ENCODE results near the gene MLLT10.

Gene MLLT10

GRCh38 chr10:21649454-21649872, 115.4 kb downstream of the MLLT10 start:
- Histone ChIP-seq H3K27me3 (ENCODE audit: control insufficient read depth in 1 of 2, insufficient read depth in 2 of 2, low read length in 2 of 2) (no peaks in the 10 kb centered on the region), H3K4me3 (ENCODE audit: low read length in 2 of 2) (no peak overlapping the region)

GRCh38 chr10:21650353-21650752, 116.3 kb downstream of the MLLT10 start:
- Histone ChIP-seq H3K27ac (ENCODE audit: low read length) (no peak overlapping the region), H3K27me3 (ENCODE audit: control insufficient read depth in 1 of 2, insufficient read depth in 2 of 2, low read length in 2 of 2) (no peaks in the 10 kb centered on the region), H3K9ac (ENCODE audit: low read length in 2 of 2) (no peak overlapping the region), H3K9me3 (ENCODE audit: control insufficient read depth in 2 of 2, low read length in 2 of 2) (no peaks in the 10 kb centered on the region), H3K4me1 (ENCODE audit: control insufficient read depth, insufficient read depth, low read length) (no peaks in the 10 kb centered on the region), H3K4me3 (ENCODE audit: low read length in 2 of 2) (no peak overlapping the region), H3K36me3 (ENCODE audit: control insufficient read depth in 2 of 2, insufficient read depth in 2 of 2, low read length in 2 of 2) (peaks cover 0 to 9% of the 10 kb centered on the region in 2 donors)

More at GRCh38 chr10:21649454-21649872, 115.4 kb downstream of the MLLT10 start:
- H3K9me3 ChIP-seq (ENCODE audit: control insufficient read depth in 2 of 2, low read length in 2 of 2), result no peaks in the 10 kb centered on the region
- H3K9ac ChIP-seq (ENCODE audit: low read length in 2 of 2), result no peak overlapping the region
- no peaks in the 10 kb centered on the region for H3K4me1 ChIP-seq (ENCODE audit: control insufficient read depth, insufficient read depth, low read length)
- H3K27ac ChIP-seq (ENCODE audit: low read length), result no peak overlapping the region
- peaks cover 0 to 9% of the 10 kb centered on the region in 2 donors for H3K36me3 ChIP-seq (ENCODE audit: control insufficient read depth in 2 of 2, insufficient read depth in 2 of 2, low read length in 2 of 2)

- Histone ChIP-seq H3K4me1 (ENCODE audit: control insufficient read depth, insufficient read depth, low read length) (no peaks in the 10 kb centered on the region), H3K27ac (ENCODE audit: low read length) (no peak overlapping the region), H3K9ac (ENCODE audit: low read length in 2 of 2) (no peak overlapping the region), H3K27me3 (ENCODE audit: control insufficient read depth in 1 of 2, insufficient read depth in 2 of 2, low read length in 2 of 2) (no peaks in the 10 kb centered on the region), H3K4me3 (ENCODE audit: low read length in 2 of 2) (no peak overlapping the region), H3K9me3 (ENCODE audit: control insufficient read depth in 2 of 2, low read length in 2 of 2) (no peaks in the 10 kb centered on the region), H3K36me3 (ENCODE audit: control insufficient read depth in 2 of 2, insufficient read depth in 2 of 2, low read length in 2 of 2) (peaks cover 0 to 9% of the 10 kb centered on the region in 2 donors)
Observed at GRCh38 chr10:21655236-21655635, 121.2 kb downstream of the MLLT10 start.

- Histone ChIP-seq H3K4me3 (ENCODE audit: low read length in 2 of 2) (no peak overlapping the region), H3K4me1 (ENCODE audit: control insufficient read depth, insufficient read depth, low read length) (no peaks in the 10 kb centered on the region), H3K9ac (ENCODE audit: low read length in 2 of 2) (no peak overlapping the region), H3K27me3 (ENCODE audit: control insufficient read depth in 1 of 2, insufficient read depth in 2 of 2, low read length in 2 of 2) (no peaks in the 10 kb centered on the region), H3K9me3 (ENCODE audit: control insufficient read depth in 2 of 2, low read length in 2 of 2) (no peaks in the 10 kb centered on the region), H3K27ac (ENCODE audit: low read length) (no peak overlapping the region), H3K36me3 (ENCODE audit: control insufficient read depth in 2 of 2, insufficient read depth in 2 of 2, low read length in 2 of 2) (peaks cover 0 to 9% of the 10 kb centered on the region in 2 donors)
Observed at GRCh38 chr10:21655687-21656086, 121.7 kb downstream of the MLLT10 start.

GRCh38 chr10:21661087-21661486, 127.1 kb downstream of the MLLT10 start:
- H3K4me1 ChIP-seq (ENCODE audit: control insufficient read depth, insufficient read depth, low read length), result no peaks in the 10 kb centered on the region
- H3K36me3 ChIP-seq (ENCODE audit: control insufficient read depth in 2 of 2, insufficient read depth in 2 of 2, low read length in 2 of 2), result no peaks in the 10 kb centered on the region
- no peaks in the 10 kb centered on the region for H3K27me3 ChIP-seq (ENCODE audit: control insufficient read depth in 1 of 2, insufficient read depth in 2 of 2, low read length in 2 of 2)
- no peaks in the 10 kb centered on the region for H3K9me3 ChIP-seq (ENCODE audit: control insufficient read depth in 2 of 2, low read length in 2 of 2)
- H3K9ac ChIP-seq (ENCODE audit: low read length in 2 of 2), result no peak overlapping the region
- H3K27ac ChIP-seq (ENCODE audit: low read length), result no peak overlapping the region
- no peak overlapping the region for H3K4me3 ChIP-seq (ENCODE audit: low read length in 2 of 2)

- Histone ChIP-seq H3K27ac (ENCODE audit: low read length) (no peak overlapping the region), H3K9ac (ENCODE audit: low read length in 2 of 2) (no peak overlapping the region), H3K4me3 (ENCODE audit: low read length in 2 of 2) (no peak overlapping the region), H3K27me3 (ENCODE audit: control insufficient read depth in 1 of 2, insufficient read depth in 2 of 2, low read length in 2 of 2) (no peaks in the 10 kb centered on the region), H3K4me1 (ENCODE audit: control insufficient read depth, insufficient read depth, low read length) (no peaks in the 10 kb centered on the region), H3K36me3 (ENCODE audit: control insufficient read depth in 2 of 2, insufficient read depth in 2 of 2, low read length in 2 of 2) (no peaks in the 10 kb centered on the region), H3K9me3 (ENCODE audit: control insufficient read depth in 2 of 2, low read length in 2 of 2) (no peaks in the 10 kb centered on the region)
Observed at GRCh38 chr10:21661935-21662334, 127.9 kb downstream of the MLLT10 start.

- Histone ChIP-seq H3K4me3 (ENCODE audit: low read length in 2 of 2) (no peak overlapping the region), H3K4me1 (ENCODE audit: control insufficient read depth, insufficient read depth, low read length) (no peaks in the 10 kb centered on the region), H3K27me3 (ENCODE audit: control insufficient read depth in 1 of 2, insufficient read depth in 2 of 2, low read length in 2 of 2) (no peaks in the 10 kb centered on the region), H3K36me3 (ENCODE audit: control insufficient read depth in 2 of 2, insufficient read depth in 2 of 2, low read length in 2 of 2) (no peaks in the 10 kb centered on the region), H3K9me3 (ENCODE audit: control insufficient read depth in 2 of 2, low read length in 2 of 2) (no peaks in the 10 kb centered on the region), H3K27ac (ENCODE audit: low read length) (no peak overlapping the region), H3K9ac (ENCODE audit: low read length in 2 of 2) (no peak overlapping the region)
Observed at GRCh38 chr10:21662635-21663034, 128.6 kb downstream of the MLLT10 start.

- Histone ChIP-seq H3K27ac (ENCODE audit: low read length) (no peak overlapping the region), H3K9ac (ENCODE audit: low read length in 2 of 2) (no peak overlapping the region), H3K4me3 (ENCODE audit: low read length in 2 of 2) (no peak overlapping the region), H3K9me3 (ENCODE audit: control insufficient read depth in 2 of 2, low read length in 2 of 2) (no peaks in the 10 kb centered on the region), H3K36me3 (ENCODE audit: control insufficient read depth in 2 of 2, insufficient read depth in 2 of 2, low read length in 2 of 2) (no peaks in the 10 kb centered on the region), H3K4me1 (ENCODE audit: control insufficient read depth, insufficient read depth, low read length) (no peaks in the 10 kb centered on the region), H3K27me3 (ENCODE audit: control insufficient read depth in 1 of 2, insufficient read depth in 2 of 2, low read length in 2 of 2) (no peaks in the 10 kb centered on the region)
Observed at GRCh38 chr10:21668831-21669230, 134.8 kb downstream of the MLLT10 start.

GRCh38 chr10:21670391-21670790, 136.4 kb downstream of the MLLT10 start:
- Histone ChIP-seq H3K36me3 (ENCODE audit: control insufficient read depth in 2 of 2, insufficient read depth in 2 of 2, low read length in 2 of 2) (no peaks in the 10 kb centered on the region), H3K27me3 (ENCODE audit: control insufficient read depth in 1 of 2, insufficient read depth in 2 of 2, low read length in 2 of 2) (no peaks in the 10 kb centered on the region), H3K9ac (ENCODE audit: low read length in 2 of 2) (no peak overlapping the region), H3K4me3 (ENCODE audit: low read length in 2 of 2) (no peak overlapping the region), H3K27ac (ENCODE audit: low read length) (no peak overlapping the region), H3K9me3 (ENCODE audit: control insufficient read depth in 2 of 2, low read length in 2 of 2) (no peaks in the 10 kb centered on the region), H3K4me1 (ENCODE audit: control insufficient read depth, insufficient read depth, low read length) (no peaks in the 10 kb centered on the region)

GRCh38 chr10:21673668-21674067, 139.6 kb downstream of the MLLT10 start:
- H3K9me3 ChIP-seq (ENCODE audit: control insufficient read depth in 2 of 2, low read length in 2 of 2), result no peaks in the 10 kb centered on the region
- no peaks in the 10 kb centered on the region for H3K27me3 ChIP-seq (ENCODE audit: control insufficient read depth in 1 of 2, insufficient read depth in 2 of 2, low read length in 2 of 2)
- no peak overlapping the region for H3K9ac ChIP-seq (ENCODE audit: low read length in 2 of 2)

GRCh38 chr10:21675157-21675796, 141.2 kb downstream of the MLLT10 start:
- Histone ChIP-seq H3K9ac (ENCODE audit: low read length in 2 of 2) (no peak overlapping the region), H3K4me1 (ENCODE audit: control insufficient read depth, insufficient read depth, low read length) (no peaks in the 10 kb centered on the region), H3K27me3 (ENCODE audit: control insufficient read depth in 1 of 2, insufficient read depth in 2 of 2, low read length in 2 of 2) (no peaks in the 10 kb centered on the region), H3K27ac (ENCODE audit: low read length) (no peak overlapping the region), H3K9me3 (ENCODE audit: control insufficient read depth in 2 of 2, low read length in 2 of 2) (no peaks in the 10 kb centered on the region), H3K4me3 (ENCODE audit: low read length in 2 of 2) (no peak overlapping the region), H3K36me3 (ENCODE audit: control insufficient read depth in 2 of 2, insufficient read depth in 2 of 2, low read length in 2 of 2) (no peaks in the 10 kb centered on the region)

More at GRCh38 chr10:21673668-21674067, 139.6 kb downstream of the MLLT10 start:
- Histone ChIP-seq H3K4me3 (ENCODE audit: low read length in 2 of 2) (no peak overlapping the region), H3K27ac (ENCODE audit: low read length) (no peak overlapping the region), H3K4me1 (ENCODE audit: control insufficient read depth, insufficient read depth, low read length) (no peaks in the 10 kb centered on the region), H3K36me3 (ENCODE audit: control insufficient read depth in 2 of 2, insufficient read depth in 2 of 2, low read length in 2 of 2) (no peaks in the 10 kb centered on the region)
